Kidney capillary endothelial cell (primary cell): ENCODE results near the gene PVR.
"Not testable (repeated sequence)": the region's sequence is repeated elsewhere in the genome, so short reads cannot be mapped to it uniquely, and the experiment has no call there.

Experiments used
- DNase-seq: peaks from one replicate; pipeline ENCODE4 v3.0.0-alpha.2; 2018; ENCODE audit warnings: low spot score

Gene PVR

DNA sequence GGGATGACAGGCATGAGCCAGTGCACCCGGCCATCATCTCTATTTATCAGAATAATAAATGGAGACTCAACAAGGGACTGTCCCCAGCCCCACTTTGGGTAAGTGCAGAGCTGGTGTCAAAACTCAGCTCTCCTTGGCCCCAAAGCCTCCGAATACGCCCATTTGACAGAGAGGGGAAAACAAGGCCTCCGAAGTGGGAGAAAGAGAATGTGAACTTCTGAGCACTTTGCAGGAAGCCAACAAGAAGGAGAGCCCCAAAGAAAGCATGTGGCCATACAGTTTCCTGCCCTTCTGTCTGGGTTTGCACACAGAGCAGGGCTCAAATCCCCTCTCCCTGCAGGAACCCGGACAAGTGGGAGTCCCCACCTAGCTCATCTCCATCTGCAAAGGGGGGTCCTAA is 56.8 kb downstream of the PVR start:
- DNase-seq: no peak

DNA sequence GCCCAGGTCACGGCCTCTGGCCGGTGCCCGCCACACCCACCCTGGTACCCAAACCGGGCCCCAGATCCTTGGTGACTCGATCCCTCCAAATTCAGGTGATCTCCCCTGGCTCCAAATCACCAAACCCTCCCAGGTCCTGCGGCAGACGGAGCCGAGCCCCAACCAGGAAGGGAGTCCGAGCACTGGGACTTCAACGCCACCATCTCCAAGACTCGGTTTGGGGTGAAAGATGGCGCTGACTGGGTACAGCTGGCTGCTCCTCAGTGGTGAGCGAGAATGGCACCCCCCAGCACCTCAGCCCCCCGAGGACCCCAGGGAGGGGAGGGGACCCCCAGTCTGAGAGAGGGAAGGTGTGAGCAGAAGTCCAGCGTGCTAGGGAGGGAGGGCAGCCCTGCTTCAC is 57.5 kb downstream of the PVR start:
- DNase-seq: no peak

- no peak for DNase-seq
Observed at GRCh38 chr19:44702551-44703176, 59.0 kb downstream of the PVR start.

GRCh38 chr19:44703336-44704078 is 59.8 kb downstream of the PVR start:
- no peak for DNase-seq

DNA sequence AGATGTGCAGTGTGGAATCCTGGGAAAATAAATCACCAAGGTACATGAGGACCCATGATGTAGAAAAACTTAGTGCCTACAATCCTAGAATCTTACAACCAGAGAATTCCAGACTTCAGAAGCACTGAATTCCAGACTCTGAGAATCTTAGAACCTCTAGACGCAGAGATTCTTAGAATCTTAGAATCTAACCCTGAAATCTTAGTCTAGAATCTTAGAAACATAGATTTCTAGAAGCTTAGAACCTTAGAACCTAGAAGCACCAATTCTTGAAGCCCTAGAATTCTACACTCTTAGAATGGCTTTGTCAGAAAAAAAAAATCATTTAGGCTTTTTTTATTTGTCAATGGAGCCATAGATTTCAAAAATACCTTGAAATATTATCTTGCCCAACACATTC is 61.3 kb downstream of the PVR start:
- DNase-seq: no peak

GRCh38 chr19:44705502-44706010 is 61.8 kb downstream of the PVR start:
- no peak for DNase-seq

DNA sequence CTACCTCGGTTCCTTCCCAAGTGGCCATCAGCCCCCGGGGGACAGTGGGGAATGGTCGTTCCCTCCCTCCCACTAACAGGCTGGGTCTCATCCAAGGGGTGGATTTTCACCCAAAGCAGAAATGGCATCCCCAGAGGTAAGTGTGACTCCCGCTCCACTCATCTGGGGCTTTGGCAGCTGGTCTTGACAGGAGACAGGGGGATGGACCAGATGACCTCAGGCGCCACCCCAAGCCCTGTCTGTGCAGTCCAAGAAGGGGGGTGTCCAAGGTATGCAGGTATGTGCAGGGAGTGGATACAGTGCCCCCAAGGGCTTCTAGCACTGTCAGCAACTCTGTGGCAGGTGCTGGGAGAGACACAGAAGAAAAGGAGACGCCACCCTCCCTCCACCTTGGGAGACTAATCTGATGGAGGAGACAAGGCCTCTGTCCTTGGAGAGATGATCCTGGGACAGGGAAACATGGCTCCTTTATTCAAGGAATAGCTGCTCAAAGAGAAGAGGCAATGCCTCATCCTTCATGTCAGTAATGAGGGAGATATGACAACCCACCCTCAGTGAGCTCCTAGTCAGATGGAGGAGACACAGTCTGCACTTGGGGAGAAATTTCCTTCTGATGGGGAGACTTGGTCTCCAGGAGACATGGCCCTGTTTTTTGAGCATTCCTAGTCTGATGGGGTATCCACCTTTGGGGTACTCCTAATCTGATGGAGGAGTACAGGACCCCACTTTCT is 63.0 kb downstream of the PVR start:
- no peak for DNase-seq

DNA sequence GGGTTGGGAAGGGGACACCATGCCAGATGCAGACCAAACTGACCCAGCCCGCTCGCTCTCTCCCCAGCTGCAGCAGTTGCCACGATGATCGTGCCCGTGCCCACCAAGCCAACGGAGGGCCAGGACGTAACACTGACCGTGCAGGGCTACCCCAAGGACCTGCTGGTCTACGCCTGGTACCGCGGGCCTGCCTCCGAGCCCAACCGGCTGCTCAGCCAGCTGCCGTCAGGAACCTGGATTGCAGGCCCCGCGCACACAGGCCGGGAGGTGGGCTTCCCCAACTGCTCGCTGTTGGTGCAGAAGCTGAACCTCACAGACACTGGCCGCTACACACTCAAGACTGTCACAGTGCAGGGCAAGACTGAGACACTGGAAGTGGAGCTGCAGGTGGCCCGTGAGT is 64.1 kb downstream of the PVR start:
- DNase-seq: no peak

DNA sequence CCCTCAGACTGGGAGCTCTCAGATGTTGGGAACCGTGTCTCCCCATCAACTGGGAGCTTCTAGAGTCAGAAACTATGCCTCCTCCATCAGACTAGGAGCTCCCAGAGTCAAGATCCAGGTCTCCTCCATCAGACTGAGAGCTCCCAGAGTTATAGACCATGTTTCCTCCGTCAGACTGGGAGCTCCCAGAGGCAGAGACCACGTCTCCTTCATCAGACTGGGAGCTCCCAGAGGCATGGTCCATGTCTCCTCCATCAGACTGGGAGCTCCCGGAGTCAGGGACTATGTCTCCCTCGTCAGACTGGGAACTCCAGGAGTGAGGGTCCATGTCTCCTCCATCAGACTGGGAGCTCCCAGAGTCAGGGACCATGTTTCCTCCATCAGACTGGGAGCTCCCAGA is 65.2 kb downstream of the PVR start:
- DNase-seq: no peak

- DNase-seq: not testable (repeated sequence)
Observed at GRCh38 chr19:44709434-44710266, 65.9 kb downstream of the PVR start.

DNA sequence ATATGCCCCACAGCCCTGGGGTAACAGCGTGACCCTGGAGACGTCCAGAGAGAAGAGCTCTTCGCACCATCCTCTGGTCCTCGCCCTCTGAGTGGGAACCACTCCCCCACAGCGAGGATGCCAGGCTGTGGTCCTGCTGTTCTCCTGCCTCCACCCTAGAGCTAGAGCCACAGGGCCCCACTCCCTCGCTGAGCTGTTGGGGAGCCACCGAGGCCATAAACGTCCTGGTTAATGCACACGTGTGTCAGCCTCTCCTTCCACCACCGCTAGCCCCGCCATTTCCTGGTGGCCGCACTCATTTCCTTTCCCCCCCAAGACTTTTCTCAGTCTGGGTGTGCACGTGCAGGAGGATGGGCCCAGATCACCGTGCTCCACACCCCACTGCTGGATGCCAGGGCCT is 66.8 kb downstream of the PVR start:
- DNase-seq: no peak

DNA sequence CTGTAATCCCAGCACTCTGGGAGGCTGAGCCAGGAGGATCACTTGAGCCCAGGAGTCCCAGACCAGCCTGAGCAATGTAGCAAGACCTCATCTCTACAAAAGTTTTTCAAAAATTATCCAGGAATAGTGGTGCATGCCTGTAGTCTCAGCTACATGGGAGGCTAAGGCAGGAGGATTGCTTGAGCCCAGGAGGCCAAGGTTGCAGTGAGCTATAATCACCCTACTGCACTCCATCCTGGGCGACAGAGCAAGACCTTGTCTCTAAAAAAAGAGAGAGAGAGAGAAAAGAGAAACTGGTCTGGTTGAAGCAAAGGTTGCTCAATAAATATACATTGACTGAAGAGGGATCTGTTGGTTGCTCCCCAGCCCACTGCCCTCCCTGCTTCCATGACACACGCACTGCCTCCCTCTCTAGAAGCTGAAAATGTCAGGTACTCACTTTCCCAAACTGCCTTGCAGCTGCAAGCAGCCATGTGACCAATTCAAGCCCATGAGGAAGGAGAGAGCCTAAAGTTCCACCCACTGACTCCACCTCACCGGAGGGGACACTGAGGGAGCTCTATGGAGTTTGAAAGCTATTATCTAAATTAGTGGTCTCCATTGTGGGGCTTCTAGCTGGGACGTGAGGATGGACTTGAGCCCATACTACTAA is 69.3 kb downstream of the PVR start:
- DNase-seq: no peak
